Parathyroid adenoma (tissue), 2 donors: Measurements from ENCODE around the gene NAALADL2.

ENCODE experiments used
- H2AFZ ChIP-seq: fragments of 300-600 bp; sonication (generic); one replicate; pipeline ENCODE4 v1.7.0; 2017; ENCODE audit warnings: antibody characterized with exemption, mild to moderate bottlenecking
- H3K27ac ChIP-seq: fragments of 300-600 bp; sonication (generic); one replicate; pipeline ENCODE4 v1.7.0; 2017
- H3K27me3 ChIP-seq: fragments of 300-600 bp; sonication (generic); one replicate; pipeline ENCODE4 v1.7.0; 2017; ENCODE audit warnings: low read length; ENCODE audit not compliant: control insufficient read depth, insufficient read depth
- H3K36me3 ChIP-seq: fragments of 300-600 bp; sonication (generic); one replicate; pipeline ENCODE4 v1.7.0; 2017; ENCODE audit warnings: low read length; ENCODE audit not compliant: control insufficient read depth, insufficient read depth
- H3K4me1 ChIP-seq: fragments of 300-600 bp; sonication (generic); one replicate; pipeline ENCODE4 v1.7.0; 2017; ENCODE audit warnings: control low read depth
- H3K4me2 ChIP-seq: fragments of 300-600 bp; sonication (generic); one replicate; pipeline ENCODE4 v1.7.0; 2017; ENCODE audit warnings: low read length
- H3K4me3 ChIP-seq: fragments of 300-600 bp; sonication (generic); one replicate; pipeline ENCODE4 v1.7.0; 2017; ENCODE audit warnings: low read depth, low read length
- H3K79me2 ChIP-seq: fragments of 300-600 bp; sonication (generic); one replicate; pipeline ENCODE4 v1.7.0; 2017; ENCODE audit warnings: control low read depth
- H3K9ac ChIP-seq: fragments of 300-600 bp; sonication (generic); one replicate; pipeline ENCODE4 v1.7.0; 2017; ENCODE audit warnings: mild to moderate bottlenecking
- H3K9me3 ChIP-seq: fragments of 300-600 bp; sonication (generic); one replicate; pipeline ENCODE4 v1.7.0; 2017; ENCODE audit warnings: low read length; ENCODE audit not compliant: control insufficient read depth
- TF ChIP-seq, protein P1 (sequence below): fragments of 300-600 bp; sonication (generic); IDR thresholded peaks from one replicate; pipeline ENCODE4 v1.7.0; 2017; ENCODE audit warnings: antibody characterized with exemption, mild to moderate bottlenecking
- donor health status: primary hyperparathyroidism.

The NAALADL2 gene

DNA sequence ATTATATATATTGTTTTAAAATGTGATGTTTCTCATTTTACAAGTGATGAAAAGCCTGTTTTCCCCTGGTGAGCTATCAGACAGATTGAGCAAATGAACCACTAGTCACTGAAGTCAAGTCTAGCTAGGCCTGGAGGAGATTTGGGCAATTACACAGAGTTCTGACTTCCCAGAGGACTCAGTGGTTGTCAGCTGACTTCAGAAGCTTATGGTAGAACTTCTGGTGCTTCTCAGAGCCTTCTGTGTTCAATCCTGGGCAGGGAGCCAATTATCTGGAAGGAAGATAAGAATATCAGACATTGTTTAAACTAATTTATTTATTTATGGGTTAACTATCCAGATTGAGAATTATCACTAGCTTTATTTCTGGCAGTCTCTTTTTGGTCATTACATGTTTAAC, 37.7 kb upstream of the NAALADL2 start:
- H3K9me3 ChIP-seq = no peaks in the 10 kb centered on the region
- TF ChIP-seq, protein P1, sequence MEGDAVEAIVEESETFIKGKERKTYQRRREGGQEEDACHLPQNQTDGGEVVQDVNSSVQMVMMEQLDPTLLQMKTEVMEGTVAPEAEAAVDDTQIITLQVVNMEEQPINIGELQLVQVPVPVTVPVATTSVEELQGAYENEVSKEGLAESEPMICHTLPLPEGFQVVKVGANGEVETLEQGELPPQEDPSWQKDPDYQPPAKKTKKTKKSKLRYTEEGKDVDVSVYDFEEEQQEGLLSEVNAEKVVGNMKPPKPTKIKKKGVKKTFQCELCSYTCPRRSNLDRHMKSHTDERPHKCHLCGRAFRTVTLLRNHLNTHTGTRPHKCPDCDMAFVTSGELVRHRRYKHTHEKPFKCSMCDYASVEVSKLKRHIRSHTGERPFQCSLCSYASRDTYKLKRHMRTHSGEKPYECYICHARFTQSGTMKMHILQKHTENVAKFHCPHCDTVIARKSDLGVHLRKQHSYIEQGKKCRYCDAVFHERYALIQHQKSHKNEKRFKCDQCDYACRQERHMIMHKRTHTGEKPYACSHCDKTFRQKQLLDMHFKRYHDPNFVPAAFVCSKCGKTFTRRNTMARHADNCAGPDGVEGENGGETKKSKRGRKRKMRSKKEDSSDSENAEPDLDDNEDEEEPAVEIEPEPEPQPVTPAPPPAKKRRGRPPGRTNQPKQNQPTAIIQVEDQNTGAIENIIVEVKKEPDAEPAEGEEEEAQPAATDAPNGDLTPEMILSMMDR = no peak
- no peaks in the 10 kb centered on the region for H3K4me1 ChIP-seq
- H3K79me2 ChIP-seq = no peaks in the 10 kb centered on the region
- H3K36me3 ChIP-seq = no peaks in the 10 kb centered on the region
- H3K9ac ChIP-seq = no peak overlapping the region
- no peaks in the 10 kb centered on the region for H3K27me3 ChIP-seq
- H3K4me2 ChIP-seq = no peak overlapping the region
- H3K4me3 ChIP-seq = no peak overlapping the region
- no peak overlapping the region for H3K27ac ChIP-seq
- no peak overlapping the region for H2AFZ ChIP-seq

- Histone ChIP-seq H3K27ac (no peak overlapping the region), H3K4me1 (no peaks in the 10 kb centered on the region), H3K79me2 (no peaks in the 10 kb centered on the region), H3K9me3 (no peaks in the 10 kb centered on the region), H3K9ac (no peak overlapping the region), H3K27me3 (no peaks in the 10 kb centered on the region), H2AFZ (no peak overlapping the region), H3K4me2 (no peak overlapping the region), H3K4me3 (no peak overlapping the region), H3K36me3 (no peaks in the 10 kb centered on the region)
- TF ChIP-seq, protein P1 = no peak
These were observed 36.8 kb upstream of the NAALADL2 start for GRCh38 chr3:174822320-174822719.

DNA sequence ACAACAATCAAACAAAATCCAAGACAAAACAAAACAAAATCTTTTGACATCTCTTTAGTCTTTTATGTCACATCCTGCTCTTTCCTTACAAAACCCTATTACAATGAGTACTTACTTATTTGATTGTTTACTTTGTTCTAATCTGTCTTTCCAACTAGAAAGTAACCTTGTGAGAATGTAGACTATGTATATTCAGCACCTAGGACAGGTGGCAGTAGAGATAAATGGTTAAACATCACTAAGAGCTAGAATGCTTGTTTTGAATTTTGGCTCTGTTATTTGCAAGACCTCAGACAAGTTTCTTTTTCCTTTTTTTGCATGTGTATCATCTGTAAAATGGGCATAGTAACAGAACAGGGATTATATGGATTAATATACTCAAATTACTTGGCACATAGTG, 33.1 kb upstream of the NAALADL2 start:
- TF ChIP-seq, protein P1 = no peak
- Histone ChIP-seq H3K9ac (no peak overlapping the region), H3K4me3 (no peak overlapping the region), H3K27me3 (no peaks in the 10 kb centered on the region), H3K27ac (no peak overlapping the region), H3K36me3 (no peaks in the 10 kb centered on the region), H2AFZ (no peak overlapping the region), H3K4me2 (no peak overlapping the region), H3K4me1 (no peaks in the 10 kb centered on the region), H3K9me3 (no peaks in the 10 kb centered on the region), H3K79me2 (no peaks in the 10 kb centered on the region)

- Histone ChIP-seq H2AFZ (no peak overlapping the region), H3K9me3 (no peaks in the 10 kb centered on the region), H3K27me3 (no peaks in the 10 kb centered on the region), H3K36me3 (no peaks in the 10 kb centered on the region), H3K4me2 (no peak overlapping the region), H3K79me2 (no peaks in the 10 kb centered on the region), H3K4me3 (no peak overlapping the region), H3K4me1 (no peaks in the 10 kb centered on the region), H3K27ac (no peak overlapping the region), H3K9ac (no peak overlapping the region)
- TF ChIP-seq, protein P1 = no peak
These were observed 14.4 kb upstream of the NAALADL2 start for GRCh38 chr3:174844746-174845145.

GRCh38 chr3:174846055-174846454, 13.1 kb upstream of the NAALADL2 start:
- TF ChIP-seq, protein P1 = no peak

More at GRCh38 chr3:174846055-174846454, 13.1 kb upstream of the NAALADL2 start:
- no peak overlapping the region for H2AFZ ChIP-seq
- no peaks in the 10 kb centered on the region for H3K27me3 ChIP-seq
- H3K4me1 ChIP-seq = no peaks in the 10 kb centered on the region
- no peak overlapping the region for H3K4me2 ChIP-seq
- no peaks in the 10 kb centered on the region for H3K79me2 ChIP-seq
- no peak overlapping the region for H3K4me3 ChIP-seq
- no peaks in the 10 kb centered on the region for H3K9me3 ChIP-seq
- H3K9ac ChIP-seq = no peak overlapping the region
- no peak overlapping the region for H3K27ac ChIP-seq
- H3K36me3 ChIP-seq = no peaks in the 10 kb centered on the region
